Lung (tissue), 12 donors: ENCODE results near the gene PRKCE. TPM values are rescaled to one million over a fixed set of nuclear protein-coding genes. Genes with fewer than 3 reads are reported as not detected.

Experiments used
- ATAC-seq: fragments of 200-7000 bp; cut with Tn5 transposase; one replicate; pipeline ENCODE4 v1.9.1; 2020; ENCODE audit warnings: moderate number of reproducible peaks; ENCODE audit not compliant: insufficient read depth, low FRiP score
- DNase-seq, 3 donors: peaks; one replicate each; pipeline ENCODE4 v3.0.0-alpha.2; 2013 to 2017
- H3K27ac ChIP-seq, 2 donors: one replicate each; pipeline ENCODE4 v1.5.1; 2013; ENCODE audit warnings: mild to moderate bottlenecking in 2 of 2, moderate library complexity in 2 of 2, control low read depth in 1 of 2, inconsistent platforms in 1 of 2, low read depth in 1 of 2, low read length in 1 of 2
- H3K27me3 ChIP-seq, 3 donors: one replicate each; pipeline ENCODE4 v1.5.1; 2013; ENCODE audit warnings: low read length in 2 of 3; ENCODE audit not compliant: control insufficient read depth in 3 of 3, insufficient read depth in 3 of 3
- H3K36me3 ChIP-seq, 4 donors: one replicate each; pipeline ENCODE4 v1.5.1; 2013; ENCODE audit warnings: low read length in 4 of 4, mild to moderate bottlenecking in 1 of 4, moderate library complexity in 1 of 4; ENCODE audit not compliant: control insufficient read depth in 4 of 4, insufficient read depth in 4 of 4
- H3K4me1 ChIP-seq, 5 donors: one replicate each; pipeline ENCODE4 v1.5.1; 2013; ENCODE audit warnings: low read length in 5 of 5, mild to moderate bottlenecking in 2 of 5, moderate library complexity in 1 of 5; ENCODE audit not compliant: control insufficient read depth in 5 of 5, insufficient read depth in 5 of 5
- H3K4me3 ChIP-seq: one replicate; pipeline ENCODE4 v1.5.1; 2013; ENCODE audit warnings: mild to moderate bottlenecking, control low read depth, moderate library complexity
- H3K9ac ChIP-seq, 2 donors: one replicate each; pipeline ENCODE4 v1.5.1; 2013; ENCODE audit warnings: low read length in 2 of 2, control low read depth in 1 of 2; ENCODE audit not compliant: insufficient read depth in 1 of 2
- H3K9me3 ChIP-seq, 4 donors: one replicate each; pipeline ENCODE4 v1.5.1; 2013; ENCODE audit warnings: low read length in 3 of 4, mild to moderate bottlenecking in 1 of 4, moderate library complexity in 1 of 4; ENCODE audit not compliant: control insufficient read depth in 4 of 4, insufficient read depth in 3 of 4
- WGBS, 2 donors: extraction: QIAGEN DNeasy Blood & Tissue Kit; methylation state at CpG; one replicate each; pipeline ENCODE4 v1.1.7; 2013; 5-methylcytosine and 5-hydroxymethylcytosine counted together
- polyA plus RNA-seq, 2 donors: library from polyadenylated mRNA; stranded (reverse); fragments of 200-250 nt; gene quantifications; one replicate each; pipeline ENCODE4 v1.2.1, GENCODE V29; 2013
- total RNA-seq, 2 donors: library from RNA; depleted of rRNA in 1 of 2; stranded (reverse); fragments of >200 nt in 1 of 2; gene quantifications; one replicate each; pipeline ENCODE4 v1.2.1, GENCODE V29; 2014 to 2021
- TF ChIP-seq, protein P1 (sequence below): IDR thresholded peaks from 2 replicates; pipeline ENCODE4 v1.5.1; 2012; ENCODE audit warnings: mild to moderate bottlenecking; ENCODE audit errors: control extremely low read depth, extremely low read depth
- donor health status: control.
- donor health status: control.
- donor health status: Bipolar disorder and iron deficiency.
- donor health status: healthy.
- donor health status: DM: yes; HTN: yes; CAD: no.

PRKCE gene
- total and polyA plus RNA-seq, 4 donors: 12.5 to 82.2 (median 32.1) TPM

DNA sequence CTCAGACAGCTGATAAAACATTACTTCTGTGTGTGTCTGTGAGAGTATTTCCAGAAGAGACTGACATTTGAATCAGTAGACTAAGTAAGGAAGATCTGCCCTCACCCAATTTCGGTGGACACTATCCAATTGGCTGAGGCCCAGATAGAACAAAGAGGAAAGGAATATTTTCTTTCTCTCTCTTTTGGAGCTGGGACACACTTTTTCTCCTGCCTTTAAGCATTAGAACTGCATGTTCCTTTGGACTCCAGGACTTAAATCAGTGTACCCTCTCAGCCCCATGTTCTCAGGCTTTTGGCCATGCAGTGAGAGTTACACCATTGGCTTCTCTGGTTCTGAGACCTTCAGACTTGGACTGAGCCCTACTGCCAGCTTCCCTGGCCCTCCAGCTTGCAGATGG is 37.1 kb upstream of the PRKCE start:
- no peaks in the 10 kb centered on the region for H3K27me3 ChIP-seq
- no peak overlapping the region for H3K27ac ChIP-seq
- TF ChIP-seq, protein P1, sequence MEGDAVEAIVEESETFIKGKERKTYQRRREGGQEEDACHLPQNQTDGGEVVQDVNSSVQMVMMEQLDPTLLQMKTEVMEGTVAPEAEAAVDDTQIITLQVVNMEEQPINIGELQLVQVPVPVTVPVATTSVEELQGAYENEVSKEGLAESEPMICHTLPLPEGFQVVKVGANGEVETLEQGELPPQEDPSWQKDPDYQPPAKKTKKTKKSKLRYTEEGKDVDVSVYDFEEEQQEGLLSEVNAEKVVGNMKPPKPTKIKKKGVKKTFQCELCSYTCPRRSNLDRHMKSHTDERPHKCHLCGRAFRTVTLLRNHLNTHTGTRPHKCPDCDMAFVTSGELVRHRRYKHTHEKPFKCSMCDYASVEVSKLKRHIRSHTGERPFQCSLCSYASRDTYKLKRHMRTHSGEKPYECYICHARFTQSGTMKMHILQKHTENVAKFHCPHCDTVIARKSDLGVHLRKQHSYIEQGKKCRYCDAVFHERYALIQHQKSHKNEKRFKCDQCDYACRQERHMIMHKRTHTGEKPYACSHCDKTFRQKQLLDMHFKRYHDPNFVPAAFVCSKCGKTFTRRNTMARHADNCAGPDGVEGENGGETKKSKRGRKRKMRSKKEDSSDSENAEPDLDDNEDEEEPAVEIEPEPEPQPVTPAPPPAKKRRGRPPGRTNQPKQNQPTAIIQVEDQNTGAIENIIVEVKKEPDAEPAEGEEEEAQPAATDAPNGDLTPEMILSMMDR: no peak
- no peak for ATAC-seq
- H3K4me3 ChIP-seq: no peak overlapping the region
- WGBS, 2 donors: 63 to 81% methylated on average over 1 of the region's 1 CpG
- no peak overlapping the region for H3K9ac ChIP-seq
- H3K36me3 ChIP-seq: no peaks in the 10 kb centered on the region
- peaks cover 3 to 17% (median 5%) of the 10 kb centered on the region in 5 donors for H3K4me1 ChIP-seq
- H3K9me3 ChIP-seq: no peaks in the 10 kb centered on the region
- no peak for DNase-seq

DNA sequence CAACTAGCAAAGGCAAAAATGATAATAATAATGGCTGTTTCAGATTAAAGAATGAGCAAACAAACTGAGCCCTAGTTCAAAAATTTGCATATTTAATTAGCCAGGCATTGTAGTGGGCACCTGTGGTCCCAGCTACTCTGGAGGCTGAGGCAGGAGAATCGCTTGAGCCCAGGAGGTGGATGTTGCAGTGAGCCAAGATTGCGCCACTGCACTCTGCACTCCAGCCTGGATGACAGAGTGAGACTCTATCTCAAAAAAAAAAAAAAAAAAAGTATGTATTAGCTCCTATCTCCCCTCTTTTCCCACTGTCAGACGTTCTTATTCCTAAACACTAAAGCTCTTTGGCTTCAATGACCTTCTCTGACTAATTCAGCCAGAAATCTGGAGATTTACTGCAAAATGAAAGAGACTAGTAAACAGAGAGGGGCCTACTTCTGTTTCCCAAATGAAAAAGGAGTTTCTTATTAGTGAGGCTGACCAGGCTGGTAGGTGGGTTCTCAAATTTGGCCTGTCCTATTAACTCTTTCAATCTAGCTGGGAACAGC is 36.5 kb upstream of the PRKCE start:
- no peak for ATAC-seq

DNA sequence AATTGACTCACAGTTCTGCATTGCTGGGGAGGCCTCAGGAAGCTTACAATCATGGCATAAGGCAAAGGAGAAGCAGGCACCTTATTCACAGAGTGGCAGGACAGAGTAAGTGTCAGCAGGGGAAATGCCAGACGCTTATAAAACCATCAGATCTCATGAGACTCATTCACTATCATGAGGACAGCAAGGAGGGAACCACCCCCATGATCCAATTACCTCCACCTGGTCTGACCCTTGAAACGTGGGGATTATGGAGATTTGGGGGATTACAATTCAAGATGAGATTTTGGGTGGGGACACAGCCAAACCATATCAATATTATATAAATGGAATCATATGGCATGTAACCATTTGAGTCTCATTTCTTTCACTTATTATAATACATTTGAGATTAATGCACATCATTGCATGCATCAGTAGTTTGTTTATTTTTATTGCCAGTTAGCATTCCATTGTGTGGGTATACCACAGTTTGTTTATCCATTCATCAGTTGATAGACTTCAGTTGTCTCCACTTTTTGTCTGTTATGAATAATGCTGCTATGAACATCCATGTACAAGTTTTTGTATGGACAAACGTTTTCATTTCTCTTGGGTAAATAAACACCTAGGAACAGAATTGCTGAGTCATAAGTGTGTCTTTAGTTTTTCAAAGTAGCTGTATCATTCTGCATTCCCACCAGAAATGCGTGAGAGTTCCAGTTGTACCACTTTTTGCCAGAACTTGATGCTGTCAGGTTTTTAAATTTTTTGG is 34.6 kb upstream of the PRKCE start:
- H3K27me3 ChIP-seq: no peaks in the 10 kb centered on the region
- DNase-seq (no peak), ATAC-seq (no peak)
- 49 to 61% methylated on average over 4 of the region's 4 CpGs for WGBS, 2 donors
- H3K9ac ChIP-seq: no peak overlapping the region
- no peak overlapping the region for H3K4me3 ChIP-seq
- H3K36me3 ChIP-seq: no peaks in the 10 kb centered on the region
- peaks cover 0 to 8% (median 2%) of the 10 kb centered on the region in 5 donors for H3K4me1 ChIP-seq
- no peak overlapping the region for H3K27ac ChIP-seq
- TF ChIP-seq, protein P1: no peak
- H3K9me3 ChIP-seq: no peaks in the 10 kb centered on the region

More for the DNA sequence above, 36.5 kb upstream of the PRKCE start:
- no peak overlapping the region for H3K9ac ChIP-seq
- H3K36me3 ChIP-seq: no peaks in the 10 kb centered on the region
- DNase-seq: no peak
- H3K9me3 ChIP-seq: no peaks in the 10 kb centered on the region
- no peak overlapping the region for H3K4me3 ChIP-seq
- 73 to 79% methylated on average over 3 of the region's 3 CpGs for WGBS, 2 donors
- no peak overlapping the region for H3K27ac ChIP-seq
- TF ChIP-seq, protein P1: no peak
- no peaks in the 10 kb centered on the region for H3K27me3 ChIP-seq
- peaks cover 2 to 11% (median 5%) of the 10 kb centered on the region in 5 donors for H3K4me1 ChIP-seq
